ENCODE data around the gene RNF180. TPM values are rescaled to one million over a fixed set of nuclear protein-coding genes. Genes with fewer than 3 reads are reported as not detected.

The RNF180 gene
- total and polyA plus RNA-seq, 10 of the 15 experiments (the other 5 are each of a cell fraction or from before 2014, with no cell fraction given) = 0.16 to 1.2 (median 0.73) TPM

GRCh38 chr5:64140018-64140417 is 25.6 kb upstream of the RNF180 start (continued):
- TF ChIP-seq NR2F1 (conservative IDR thresholded peaks at IDR 0.05) = no peak
- TF ChIP-seq POLR2AphosphoS2 (IDR thresholded peaks at IDR 0.05; ENCODE audit: low read depth, low read length) = no peak

GRCh38 chr5:64144425-64145215 is 21.0 kb upstream of the RNF180 start:
- ChIA-PET RAD21 (ENCODE audit: unreplicated experiment) (interaction anchor here (7.7 to 7.9 kb wide), 2 partner anchors 62 to 467 kb away, joined by 99 to 107 read pairs; no protein-coding TSS in a partner anchor), SMC1A (ENCODE audit: uncharacterized antibody, unreplicated experiment) (interaction anchor here (2.0 to 9.6 kb wide), 3 partner anchors 63 to 465 kb away, joined by 6 to 121 read pairs (median 115); no protein-coding TSS in a partner anchor), CTCF (interaction anchor here (1.5 to 9.1 kb wide), 4 partner anchors 15 to 467 kb away, joined by 4 to 154 read pairs (median 87); no protein-coding TSS in a partner anchor), POLR2A (no interaction called here)
- FAIRE-seq = no peak
- Histone ChIP-seq H3K4me1 (ENCODE audit: control insufficient read depth, insufficient read depth, low read length) (no peaks in the 10 kb centered on the region), H3K9me3 (replicated peaks; ENCODE audit: control insufficient read depth, insufficient read depth, low read length) (no peaks in the 10 kb centered on the region), H3K9ac (ENCODE audit: control insufficient read depth, insufficient read depth, low read length) (no peak overlapping the region), H3K4me3 (no peak overlapping the region), H3K4me2 (ENCODE audit: control insufficient read depth, insufficient read depth) (no peak overlapping the region), H3K79me2 (ENCODE audit: control insufficient read depth, insufficient read depth, low read length) (no peaks in the 10 kb centered on the region), H3K36me3 (ENCODE audit: control insufficient read depth in 2 of 2, insufficient read depth in 2 of 2, low read length in 1 of 2) (no peaks in the 10 kb centered on the region), H2AFZ (ENCODE audit: control insufficient read depth, low read depth, low read length) (no peak overlapping the region), H4K20me1 (ENCODE audit: control insufficient read depth, insufficient read depth) (no peaks in the 10 kb centered on the region), H3K27ac (ENCODE audit: control insufficient read depth, insufficient read depth) (no peak overlapping the region), H3K27me3 (replicated peaks in 1 of 2; ENCODE audit: control insufficient read depth in 2 of 2, insufficient read depth in 2 of 2, low read length in 1 of 2) (no peaks in the 10 kb centered on the region)
- TF ChIP-seq SREBF1 (IDR thresholded peaks at IDR 0.05; ENCODE audit: low read length) (no peak), SIN3A (IDR thresholded peaks at IDR 0.05; ENCODE audit: low read depth, low read length) (no peak), ZNF622 (IDR thresholded peaks at IDR 0.05) (no peak), PBX3 (IDR thresholded peaks at IDR 0.05; ENCODE audit: insufficient replicate concordance, low read depth, low read length) (no peak), HDAC2 (IDR thresholded peaks at IDR 0.05) (no peak), BCL3 (IDR thresholded peaks at IDR 0.05; ENCODE audit: borderline replicate concordance, insufficient read depth, low read depth, low read length, poor library complexity, severe bottlenecking) (no peak), EZH2 (IDR thresholded peaks at IDR 0.05; ENCODE audit: borderline replicate concordance, control insufficient read depth, low read depth, low read length) (no peak), CHD2 (IDR thresholded peaks at IDR 0.05; ENCODE audit: borderline replicate concordance, low read depth, low read length) (no peak), ETV6 (conservative IDR thresholded peaks at IDR 0.05 in 1 of 2, IDR thresholded peaks at IDR 0.05 in 1 of 2; ENCODE audit: borderline replicate concordance in 1 of 2, low read depth in 1 of 2) (no peak), CEBPB (IDR thresholded peaks at IDR 0.05; ENCODE audit: borderline replicate concordance in 1 of 2, low read depth in 2 of 2, low read length in 2 of 2) (no peak), SREBF2 (IDR thresholded peaks at IDR 0.05; ENCODE audit: low read length) (no peak)
- BruUV-seq (replicated peaks) = no TSS peak
- in situ Hi-C loops (cut with MboI) = no loop called here
- 15% methylated on average over 1 of the region's 1 CpG for WGBS (ENCODE audit: insufficient coverage, insufficient replicate concordance, low lambda C conversion rate, missing lambda C conversion rate)
- no peak for DNase-seq (ENCODE audit: low read depth, low spot score)
- intact Hi-C loops (cut with micrococcal nuclease; ENCODE audit: unreplicated experiment) = loop anchor here (10.0 kb wide), 2 partner anchors 240 to 640 kb away; no protein-coding TSS in a partner anchor
- no peak for ATAC-seq
